NCI-H1092 (cell line): ENCODE data around the gene RMRP.
A peak's percentile ranks its signal among the peaks of the same experiment; 100 is the strongest.

Experiments used
- DNase-seq: peaks from one replicate; lab custom pipeline; 2025; lab: John Stamatoyannopoulos, UW

The RMRP gene

DNA sequence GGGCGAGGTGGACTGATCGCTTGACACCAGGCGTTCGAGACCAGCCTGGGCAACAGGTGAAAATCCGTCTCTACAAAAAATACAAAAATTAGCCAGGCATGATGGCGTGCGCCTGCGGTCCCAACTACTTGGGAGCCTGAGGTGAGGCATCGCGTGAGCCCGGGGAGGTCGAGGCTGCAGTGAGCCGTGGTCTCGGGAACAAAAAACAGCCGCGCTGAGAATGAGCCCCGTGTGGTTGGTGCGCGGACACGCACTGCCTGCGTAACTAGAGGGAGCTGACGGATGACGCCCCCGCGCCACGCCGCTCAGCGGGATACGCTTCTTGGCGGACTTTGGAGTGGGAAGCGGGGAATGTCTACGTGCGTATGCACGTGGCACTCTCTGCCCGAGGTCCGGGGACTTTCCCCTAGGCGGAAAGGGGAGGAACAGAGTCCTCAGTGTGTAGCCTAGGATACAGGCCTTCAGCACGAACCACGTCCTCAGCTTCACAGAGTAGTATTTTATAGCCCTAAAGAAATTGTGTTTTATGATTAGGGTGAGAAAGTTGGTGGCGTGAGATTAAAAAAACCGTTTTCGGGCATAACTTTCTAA is at the start of gene RMRP:
TSS of gene RMRP (minus strand) at position 474 of the 591 bp plus-strand sequence.
- peak; percentile 99 for DNase-seq

GRCh38 chr9:35706951-35707350 is 49.1 kb upstream of the RMRP start:
- no peak for DNase-seq

GRCh38 chr9:35705836-35706430 is 48.1 kb upstream of the RMRP start:
- DNase-seq = no peak

GRCh38 chr9:35705372-35705771 is 47.6 kb upstream of the RMRP start:
- no peak for DNase-seq

DNA sequence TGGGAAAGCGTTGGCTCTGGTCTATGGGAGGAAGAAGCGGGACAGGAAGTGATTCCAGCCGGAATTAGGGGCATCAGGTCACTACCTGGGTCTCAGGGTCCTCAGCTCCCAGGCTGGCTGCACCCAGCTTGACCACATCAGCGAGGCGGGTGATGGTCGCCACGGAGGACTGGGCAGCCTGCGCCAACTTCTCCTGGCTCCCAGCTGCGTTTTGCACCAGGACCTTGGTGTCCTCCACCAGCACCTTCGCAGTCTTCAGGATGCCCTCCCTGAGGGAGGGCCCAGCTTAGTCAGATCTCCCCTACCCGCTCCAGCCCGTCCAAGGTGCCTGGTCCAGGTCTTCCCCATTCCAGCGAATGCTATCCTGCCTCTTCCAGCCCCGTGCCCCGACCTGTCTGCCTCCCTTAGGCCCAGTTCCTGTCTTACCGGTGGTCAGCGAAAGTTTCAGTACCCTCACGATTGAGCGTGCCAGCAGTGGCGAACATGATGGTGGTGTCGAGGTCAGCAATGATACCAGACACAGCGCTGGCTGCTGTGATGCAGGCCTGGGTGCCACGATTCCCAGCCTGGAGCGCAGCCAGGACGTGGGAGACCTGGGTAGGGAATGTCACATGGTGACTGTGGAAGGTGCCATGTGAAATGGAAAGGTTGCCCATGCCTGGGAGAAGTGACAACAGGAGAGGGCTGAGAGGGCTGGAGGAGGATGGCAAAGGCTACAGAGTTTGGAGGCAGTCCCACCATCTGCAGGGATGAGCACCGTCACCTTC is 46.3 kb upstream of the RMRP start:
- no peak for DNase-seq

DNA sequence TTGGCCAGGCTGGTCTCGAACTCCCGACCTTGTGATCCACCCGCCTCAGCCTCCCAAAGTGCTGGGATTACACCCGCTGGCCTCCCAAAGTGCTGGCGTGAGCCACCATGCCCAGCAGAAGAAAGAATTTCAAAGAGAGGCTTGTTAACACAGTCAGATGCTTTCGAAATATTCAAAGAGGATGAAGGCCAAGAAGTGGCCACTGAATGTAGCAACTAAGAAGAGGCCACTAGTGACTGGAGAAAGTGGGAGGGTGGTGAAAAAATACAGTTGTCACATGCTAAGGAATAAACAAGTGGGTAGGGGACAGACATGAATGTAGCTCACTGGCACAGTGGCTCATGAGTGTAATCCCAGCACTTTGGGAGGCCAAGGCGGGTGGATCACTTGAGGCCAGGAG is 44.9 kb upstream of the RMRP start:
- no peak for DNase-seq

- DNase-seq = no peak
Measured at GRCh38 chr9:35700942-35701341, 43.1 kb upstream of the RMRP start.

GRCh38 chr9:35700031-35700430 is 42.2 kb upstream of the RMRP start:
- no peak for DNase-seq

DNA sequence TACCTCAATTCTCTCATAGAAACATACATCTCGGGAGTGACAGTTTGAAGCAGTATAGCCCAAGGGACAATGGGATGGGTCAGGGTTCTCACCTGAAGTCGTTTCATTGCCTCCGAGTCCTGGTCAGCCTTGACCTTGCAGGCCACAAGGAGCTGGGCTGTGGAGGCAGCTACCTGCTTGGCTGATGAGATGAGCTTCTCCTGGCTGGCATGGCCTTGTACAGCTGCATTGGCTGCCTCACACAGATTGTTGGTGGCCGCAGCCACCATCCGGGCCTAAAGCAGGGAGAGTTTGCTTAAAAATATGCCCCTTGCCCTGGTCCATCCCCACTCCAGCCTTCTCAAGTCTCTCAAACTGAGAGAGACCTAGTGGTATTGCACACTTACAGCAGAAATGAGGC is 40.4 kb upstream of the RMRP start:
- DNase-seq = no peak

- DNase-seq = no peak
Measured at GRCh38 chr9:35697486-35697885, 39.7 kb upstream of the RMRP start.

DNA sequence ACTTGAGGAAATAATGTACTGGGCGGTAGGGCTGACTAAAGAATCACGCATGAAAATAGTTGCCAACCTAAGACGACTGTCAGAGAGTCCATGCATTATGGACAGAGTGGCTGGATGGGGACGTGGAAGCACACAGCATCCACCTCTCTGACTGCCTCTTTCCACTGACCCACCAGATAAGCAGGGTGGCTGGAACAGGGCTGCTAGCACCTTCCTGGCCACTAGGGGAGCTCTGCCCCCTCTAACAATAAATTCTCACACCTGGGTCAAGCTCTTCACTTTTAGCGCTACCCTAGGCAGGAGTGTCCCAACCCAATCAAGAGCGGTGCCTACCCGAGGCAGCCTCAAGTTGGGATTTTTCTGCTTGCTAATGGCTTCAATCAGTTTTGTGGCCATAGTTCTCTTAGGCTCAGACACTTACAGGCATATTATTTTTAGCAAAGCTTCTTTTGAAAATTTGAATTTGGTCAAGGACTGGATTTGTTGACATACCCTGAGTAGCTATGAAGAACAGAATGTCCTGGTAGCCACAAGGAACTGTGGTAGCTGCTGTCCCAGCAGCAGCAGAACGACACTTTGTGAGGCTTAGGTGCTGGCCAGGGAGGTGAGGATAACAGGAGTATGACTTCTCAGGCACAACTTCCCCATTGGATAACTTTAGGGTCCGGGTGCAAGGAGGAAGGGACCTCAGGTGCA is 38.8 kb upstream of the RMRP start:
- DNase-seq = no peak

- DNase-seq = no peak
Measured at GRCh38 chr9:35695943-35696401, 38.2 kb upstream of the RMRP start.

GRCh38 chr9:35691757-35692301 is 34.0 kb upstream of the RMRP start:
- DNase-seq = no peak

GRCh38 chr9:35691334-35691650 is 33.5 kb upstream of the RMRP start:
- DNase-seq = no peak

- peak; percentile 23 for DNase-seq
Measured at GRCh38 chr9:35690614-35691333, 33.0 kb upstream of the RMRP start.

DNA sequence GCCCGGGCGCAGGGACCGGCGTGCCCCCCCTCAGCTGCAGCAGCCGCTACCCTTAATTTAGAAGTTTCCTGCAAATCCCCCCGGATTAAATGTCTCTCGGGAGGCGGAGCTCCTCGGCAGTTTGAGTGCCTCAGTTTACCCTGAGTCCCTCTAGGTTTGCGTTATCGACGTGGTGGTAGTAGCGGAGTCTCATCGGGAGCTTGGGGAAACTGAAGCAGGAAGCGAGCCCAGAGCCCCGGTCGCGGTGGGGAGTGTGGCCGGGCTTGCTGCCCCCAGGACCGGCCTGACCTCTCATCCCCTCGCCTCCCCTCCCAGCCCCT is 32.4 kb upstream of the RMRP start:
- DNase-seq = no peak

DNA sequence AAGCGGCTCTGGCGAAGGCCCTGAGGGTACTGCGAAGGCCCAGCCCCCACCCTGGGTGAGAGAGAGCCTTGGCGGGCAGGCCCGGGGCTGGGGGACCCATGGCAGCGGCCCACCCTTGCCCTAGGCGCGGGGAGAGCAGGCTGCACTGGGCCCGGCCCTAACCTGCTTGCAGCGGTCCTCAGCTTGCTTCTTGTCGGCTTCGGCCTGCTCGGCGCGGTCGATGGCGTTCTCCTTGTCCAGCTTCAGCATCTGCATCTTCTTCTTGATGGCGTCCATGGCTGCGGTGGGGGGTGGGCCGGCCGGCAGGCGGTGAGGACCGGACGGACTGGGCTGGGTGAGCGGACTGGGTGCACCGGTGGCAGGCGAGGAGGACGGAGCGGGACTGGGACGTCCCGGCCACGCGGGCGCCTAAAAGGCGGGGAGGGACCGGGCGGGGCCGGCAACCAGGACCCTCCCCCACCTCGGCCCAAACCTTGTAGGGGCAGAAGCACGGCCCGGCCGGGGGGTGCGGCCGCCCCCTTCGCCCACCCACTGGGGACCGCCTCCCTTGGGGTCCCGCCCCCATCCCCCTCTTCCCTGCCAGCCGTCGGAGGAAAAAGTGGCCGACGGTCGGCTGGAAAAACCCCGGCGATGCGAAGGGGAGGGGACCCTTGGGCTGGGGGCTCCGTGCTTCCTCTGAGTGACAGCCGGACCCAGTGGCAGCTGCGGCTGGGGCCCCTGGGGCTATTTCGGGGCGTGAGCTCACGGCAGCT is 31.9 kb upstream of the RMRP start, which contains the start of gene TPM2:
TSS of gene TPM2 (minus strand) at position 384 of the 752 bp plus-strand sequence. CDS start at position 276, 108 bp downstream.
- DNase-seq = no peak

- no peak for DNase-seq
Measured at GRCh38 chr9:35688558-35689541, 31.0 kb upstream of the RMRP start.

DNA sequence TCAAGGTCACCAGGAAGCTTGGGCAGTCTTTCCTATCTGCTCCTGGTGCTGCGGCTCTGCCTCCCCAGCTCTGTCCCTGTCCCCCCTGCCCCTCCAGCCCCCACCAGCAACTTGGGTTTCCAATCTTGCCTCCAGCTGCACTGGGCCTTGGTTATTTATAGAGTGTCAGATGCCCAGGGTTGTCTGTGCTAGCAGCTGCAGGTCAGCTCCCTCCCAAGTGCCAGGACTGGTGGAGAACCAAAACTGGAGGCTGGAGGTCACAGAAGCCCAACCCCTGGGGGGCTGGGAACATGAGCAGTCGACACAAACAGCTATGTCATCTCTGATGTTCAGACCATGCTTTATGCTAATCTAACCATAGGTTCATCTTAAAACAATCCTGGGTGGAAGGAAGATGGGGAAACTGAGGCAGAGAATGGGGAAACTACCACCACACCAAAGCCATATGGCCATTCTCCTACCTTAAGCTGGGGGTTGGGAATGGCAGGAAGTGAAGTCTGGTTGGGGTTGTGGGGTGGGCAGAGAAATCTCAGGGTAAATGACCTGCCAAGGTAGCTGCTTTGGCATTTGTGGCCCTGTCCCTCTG is 30.2 kb upstream of the RMRP start:
- no peak for DNase-seq

DNA sequence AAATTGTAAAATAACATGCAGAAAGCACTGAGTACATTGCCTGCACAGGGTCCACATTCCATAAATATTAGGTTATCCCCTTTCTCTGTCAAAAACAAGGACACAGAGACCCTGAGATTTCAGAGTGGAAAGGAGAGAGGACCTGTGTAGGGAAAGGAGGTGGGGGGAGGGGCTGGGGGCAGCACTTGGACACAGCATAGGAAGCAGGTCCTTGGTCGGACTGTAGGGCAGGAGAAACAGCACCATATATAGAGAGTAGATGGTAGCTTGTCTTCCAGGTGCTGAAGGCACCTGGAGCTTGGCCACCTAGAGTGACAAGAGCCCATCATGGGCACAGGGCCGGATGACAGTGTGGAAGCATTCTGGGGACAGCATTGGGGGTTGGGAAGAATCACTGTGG is 29.5 kb upstream of the RMRP start:
- DNase-seq = no peak
